AG08396 (cell line): ENCODE measurements around the gene FAM216A.
"Not testable (repeated sequence)": the region's sequence is repeated elsewhere in the genome, so short reads cannot be mapped to it uniquely, and the experiment has no call there.

ENCODE experiments used
- DNase-seq: peaks from one replicate; pipeline ENCODE4 v3.0.0; 2012; ENCODE audit warnings: low spot score, mixed read lengths

The FAM216A gene, protein sequence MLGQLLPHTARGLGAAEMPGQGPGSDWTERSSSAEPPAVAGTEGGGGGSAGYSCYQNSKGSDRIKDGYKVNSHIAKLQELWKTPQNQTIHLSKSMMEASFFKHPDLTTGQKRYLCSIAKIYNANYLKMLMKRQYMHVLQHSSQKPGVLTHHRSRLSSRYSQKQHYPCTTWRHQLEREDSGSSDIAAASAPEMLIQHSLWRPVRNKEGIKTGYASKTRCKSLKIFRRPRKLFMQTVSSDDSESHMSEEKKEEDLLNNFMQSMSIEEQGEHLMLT

DNA sequence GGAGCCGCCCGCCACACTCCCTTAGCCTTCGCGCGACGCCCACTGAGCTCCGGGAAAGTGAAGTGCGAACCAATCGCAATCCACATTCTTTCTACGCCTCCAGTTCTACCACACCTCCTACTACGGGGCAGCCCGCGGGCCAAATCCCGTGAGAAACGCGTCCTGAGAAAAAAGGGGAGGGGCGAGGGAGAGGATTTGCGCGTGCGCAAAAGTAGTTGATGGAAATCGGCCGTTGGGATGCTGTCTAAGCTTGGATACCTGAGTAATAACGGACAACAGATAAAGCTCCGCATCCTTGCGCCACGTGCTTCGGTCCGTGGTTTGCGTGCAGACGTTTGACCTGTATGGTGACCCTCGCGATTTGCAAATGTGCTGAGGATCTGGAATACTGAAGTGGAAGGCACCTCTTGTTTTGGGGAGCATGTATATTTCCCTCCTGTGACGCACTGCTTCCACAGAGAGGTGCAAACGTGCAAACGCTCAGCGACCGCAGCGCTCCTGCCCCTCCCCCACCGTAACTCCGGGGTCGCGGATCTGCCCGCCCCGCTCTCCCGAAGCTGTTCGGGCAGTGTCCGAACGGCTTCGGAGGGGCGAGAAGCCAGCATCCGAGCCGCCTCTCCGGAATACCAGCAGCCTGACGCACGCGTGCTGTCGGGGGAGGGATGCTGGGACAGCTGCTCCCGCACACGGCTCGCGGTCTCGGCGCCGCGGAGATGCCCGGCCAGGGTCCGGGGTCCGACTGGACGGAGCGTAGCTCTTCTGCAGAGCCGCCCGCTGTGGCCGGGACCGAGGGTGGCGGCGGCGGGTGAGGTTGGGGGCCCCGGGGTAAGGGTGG, at the start of gene FAM216A, which contains the start of gene GPN3:
Gene FAM216A (plus strand): TSS at position 632 of the 835 bp plus-strand sequence. CDS start 31 bp downstream, at position 663.
Gene GPN3 (minus strand): TSS at position 44 of the 835 bp plus-strand sequence. CDS start 54 bp downstream, outside the sequence.
- peak; percentile 95 for DNase-seq

DNA sequence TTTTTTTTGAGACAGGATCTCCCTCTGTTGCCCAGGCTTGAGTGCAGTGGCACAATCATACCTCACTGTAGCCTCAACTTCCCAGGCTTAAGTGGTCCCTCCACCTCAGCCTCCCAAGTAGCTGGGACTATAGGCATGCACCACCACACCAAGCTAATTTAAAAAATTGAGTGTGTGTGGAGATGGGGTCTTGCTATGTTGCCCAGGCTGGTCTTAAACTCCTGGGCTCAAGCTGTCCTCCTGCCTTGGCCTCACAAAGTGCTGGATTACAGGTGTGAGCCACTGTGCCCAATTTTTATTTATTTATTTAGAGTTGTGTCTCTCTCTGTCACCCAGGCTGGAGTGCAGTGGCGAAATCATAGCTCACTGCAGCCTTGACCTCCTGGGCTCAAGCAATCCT, 48.0 kb upstream of the FAM216A start:
- DNase-seq, result not testable (repeated sequence)

GRCh38 chr12:110421159-110421661, 47.4 kb upstream of the FAM216A start:
- DNase-seq, result no peak

- no peak for DNase-seq
Measured at GRCh38 chr12:110421701-110422100, 46.9 kb upstream of the FAM216A start.

- DNase-seq, result peak; percentile 16
Measured at GRCh38 chr12:110424237-110424636, 44.4 kb upstream of the FAM216A start.

DNA sequence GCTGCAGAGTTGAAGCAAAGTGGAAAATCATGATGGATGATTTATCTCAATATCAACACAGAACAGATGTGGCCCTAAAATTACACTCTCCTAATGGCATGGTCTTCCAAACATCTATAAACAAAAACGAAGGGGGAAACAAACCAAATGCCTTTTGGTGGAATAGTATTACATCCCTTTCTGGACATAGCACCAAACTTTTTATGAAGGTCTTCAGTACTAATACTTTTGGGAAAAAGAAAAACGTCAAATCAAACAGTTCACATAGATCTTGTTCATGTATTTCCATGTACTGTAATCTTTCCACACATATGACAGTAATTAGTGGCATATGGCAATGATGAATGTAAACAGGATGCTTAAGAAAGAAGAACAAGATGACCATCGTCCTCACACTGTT, 42.2 kb upstream of the FAM216A start:
- no peak for DNase-seq

GRCh38 chr12:110429676-110430075, 39.0 kb upstream of the FAM216A start:
- not testable (repeated sequence) for DNase-seq

GRCh38 chr12:110431957-110432587, 36.6 kb upstream of the FAM216A start:
- DNase-seq, result no peak

DNA sequence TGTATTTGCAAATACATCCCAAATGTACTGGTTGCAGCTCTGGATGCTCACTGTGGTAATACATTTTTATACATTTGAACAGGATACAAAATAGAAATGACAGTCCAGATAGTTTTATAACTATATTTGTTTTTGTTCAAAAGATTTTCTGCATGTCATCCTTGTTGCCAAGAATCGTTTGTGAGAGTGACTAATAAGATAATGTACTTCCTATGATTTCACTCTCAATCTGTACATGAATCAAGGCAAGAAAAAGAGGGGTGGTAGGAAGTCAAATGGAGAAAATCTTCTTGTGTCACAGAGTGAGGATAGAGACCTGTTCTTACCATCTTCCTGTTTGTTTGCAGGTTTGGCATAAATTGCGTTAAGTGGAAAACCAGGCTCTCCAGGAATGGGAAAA, 32.4 kb upstream of the FAM216A start:
- no peak for DNase-seq

DNA sequence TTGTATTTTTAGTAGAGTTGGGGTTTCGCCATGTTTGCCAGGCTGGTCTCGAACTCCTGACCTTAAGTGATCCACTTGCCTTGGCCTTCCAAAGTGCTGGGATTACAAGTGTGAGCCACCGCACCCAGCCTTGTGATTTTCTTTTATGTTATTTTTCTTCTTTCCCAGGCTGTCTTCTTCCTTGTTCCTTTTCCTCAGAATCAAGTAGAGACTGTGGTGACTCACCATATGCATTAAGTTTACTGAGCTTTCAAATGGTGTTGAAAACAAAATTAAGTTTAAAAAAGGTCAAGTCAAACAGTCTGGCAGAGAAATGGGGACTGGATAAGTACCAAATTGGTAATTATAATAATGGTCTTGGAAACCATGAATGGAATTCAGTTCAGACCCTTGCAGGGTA, 24.2 kb upstream of the FAM216A start:
- no peak for DNase-seq

GRCh38 chr12:110449799-110450497, 18.7 kb upstream of the FAM216A start, which contains the start of gene ARPC3:
ARPC3 (minus strand) TSS chr12:110450337; CDS start chr12:110450260, 77 bp downstream.
- peak; percentile 92 for DNase-seq

GRCh38 chr12:110451263-110451662, 17.4 kb upstream of the FAM216A start:
- no peak for DNase-seq

DNA sequence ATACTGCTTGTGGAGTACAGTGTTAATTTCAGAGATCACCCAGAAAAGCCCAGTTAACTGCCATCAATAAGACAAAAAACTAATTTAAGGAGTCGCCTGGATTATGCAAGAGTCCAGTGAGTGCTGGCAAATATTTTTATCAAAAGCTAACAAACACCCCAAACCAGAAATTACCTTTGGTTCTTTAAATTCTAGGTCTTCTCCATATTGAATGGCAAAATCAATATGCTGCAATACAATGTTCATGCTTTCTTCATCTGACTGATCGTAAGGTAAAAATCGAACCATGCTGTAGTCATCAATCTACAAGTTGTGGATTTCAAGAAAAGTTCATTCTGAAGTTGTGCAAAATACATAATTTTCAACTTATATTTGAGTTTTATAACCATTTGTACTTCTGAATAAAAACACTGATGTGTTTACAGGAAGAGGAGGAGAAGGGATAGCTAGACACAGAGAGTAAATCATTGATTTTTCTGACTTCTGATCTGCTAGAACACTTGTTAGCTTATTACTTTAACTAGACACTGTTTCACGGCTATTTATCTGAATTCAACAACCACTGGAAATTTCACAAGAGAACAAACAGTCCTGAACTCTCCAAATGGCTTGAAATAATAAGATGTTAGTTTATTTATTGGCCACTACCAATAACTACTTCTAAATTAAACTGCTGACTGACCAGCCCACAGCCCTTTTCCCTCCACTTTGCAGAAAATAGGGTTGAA, 14.9 kb upstream of the FAM216A start:
- no peak for DNase-seq

DNA sequence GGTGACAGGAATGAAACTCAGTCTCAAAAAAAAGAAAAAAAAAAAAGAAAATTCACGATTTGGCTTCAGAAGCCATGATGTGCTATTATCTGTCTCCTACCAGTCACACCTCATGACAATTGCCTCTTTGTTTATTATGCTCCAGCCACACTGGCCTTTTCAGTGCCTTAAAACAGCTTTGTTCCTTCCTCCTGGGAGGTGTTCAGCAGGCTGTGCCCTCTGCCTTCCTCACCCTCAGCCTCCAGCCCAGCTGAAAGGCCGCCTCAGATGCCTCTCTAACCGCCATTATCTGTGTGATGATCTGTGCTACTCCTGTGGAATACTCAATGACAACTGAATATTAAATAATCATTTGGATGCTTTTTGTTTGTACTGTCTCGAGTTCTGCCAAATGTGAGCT, 9.9 kb upstream of the FAM216A start:
- DNase-seq, result no peak

DNA sequence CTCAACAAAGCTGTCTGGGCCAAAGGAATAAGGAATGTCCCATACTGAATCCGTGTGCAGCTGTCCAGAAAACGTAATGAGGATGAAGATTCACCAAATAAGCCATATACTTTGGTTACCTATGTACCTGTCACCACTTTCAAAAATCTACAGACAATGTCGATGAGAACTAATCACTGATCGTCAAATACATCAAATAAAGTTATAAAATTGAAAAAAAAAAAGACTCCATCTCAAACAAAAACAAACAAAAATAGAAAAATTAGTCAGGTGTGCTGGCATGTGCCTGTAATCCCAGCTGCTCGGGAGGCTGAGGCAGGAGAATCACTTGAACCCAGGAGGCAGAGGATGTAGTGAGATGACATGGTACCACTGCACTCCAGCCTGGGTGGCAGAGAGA, 7.5 kb upstream of the FAM216A start:
- not testable (repeated sequence) for DNase-seq

GRCh38 chr12:110465024-110465423, 3.6 kb upstream of the FAM216A start:
- no peak for DNase-seq

DNA sequence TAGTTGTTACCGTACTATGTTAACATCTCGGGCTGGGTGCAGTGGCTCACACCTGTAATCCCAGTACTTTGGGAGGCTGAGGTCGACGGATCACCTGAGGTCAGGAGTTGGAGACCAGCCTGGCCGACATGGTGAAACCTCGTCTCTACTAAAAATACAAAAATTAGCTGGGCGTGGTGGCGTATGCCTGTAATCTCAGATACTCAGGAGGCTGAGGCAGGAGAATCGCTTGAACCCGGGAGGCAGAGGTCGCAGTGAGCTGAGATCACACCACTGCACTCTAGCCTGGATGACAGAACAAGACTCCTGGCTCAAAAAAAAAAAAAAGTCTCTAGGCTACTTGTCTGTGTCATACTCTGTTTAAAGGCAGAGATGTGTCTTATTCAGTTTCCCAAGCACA, 2.9 kb upstream of the FAM216A start:
- not testable (repeated sequence) for DNase-seq

DNA sequence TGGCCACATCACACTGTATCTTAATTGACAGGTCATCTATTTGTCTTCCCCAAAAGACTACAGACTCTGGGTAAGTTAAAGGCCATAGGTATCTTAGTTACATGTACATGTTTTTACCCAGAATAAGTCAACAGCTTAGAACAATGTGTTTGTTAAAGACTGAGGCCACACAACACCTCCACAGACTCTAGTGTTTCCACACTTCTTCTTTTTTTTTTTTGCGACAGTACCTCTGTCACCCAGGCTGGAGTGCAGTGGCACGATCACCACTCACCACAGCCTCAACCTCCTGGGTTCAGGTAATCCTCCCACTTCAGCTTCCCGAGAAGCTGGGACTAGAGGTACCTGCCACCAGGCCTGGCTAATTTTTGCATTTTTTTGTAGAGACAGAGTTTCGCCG, 1.9 kb upstream of the FAM216A start:
- no peak for DNase-seq

- no peak for DNase-seq
Measured at GRCh38 chr12:110467847-110468213, 815 bp upstream of the FAM216A start.

DNA sequence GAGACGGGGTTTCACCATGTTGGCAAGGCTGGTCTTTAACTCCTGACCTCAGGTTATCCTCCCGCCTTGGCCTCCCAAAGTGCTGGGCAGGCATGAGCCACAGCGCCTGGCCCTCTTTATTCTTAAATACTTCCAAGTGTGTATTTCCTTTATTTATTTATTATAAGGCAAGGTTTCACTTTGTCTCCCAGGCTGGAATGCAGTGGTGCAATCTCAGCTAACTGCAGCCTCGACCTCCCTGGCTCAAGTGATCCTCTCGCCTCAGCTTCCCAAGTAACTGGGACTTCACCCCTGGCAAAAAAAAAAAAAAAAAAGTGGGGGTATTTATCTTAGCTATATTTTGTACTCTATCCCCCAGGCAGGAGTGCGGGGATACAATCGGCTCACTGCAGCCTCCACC, 6.8 kb downstream of the FAM216A start:
- no peak for DNase-seq
